SU-DHL-6 (cell line): Measurements from ENCODE around the gene DNASE2B.
A peak's percentile ranks its signal among the peaks of the same experiment; 100 is the strongest.

Experiments
- H2AFZ ChIP-seq: fragments of 200-600 bp; sonication (generic); 2 replicates; pipeline ENCODE4 v1.6.1; 2014; ENCODE audit warnings: low read depth, mild to moderate bottlenecking, moderate library complexity, mixed read lengths, antibody characterized with exemption, low read length; ENCODE audit not compliant: severe bottlenecking
- H3F3A ChIP-seq: fragments of 200-600 bp; shearing (Covaris generic); 2 replicates; pipeline ENCODE4 v1.6.0; 2016; ENCODE audit warnings: antibody characterized with exemption, mild to moderate bottlenecking; ENCODE audit not compliant: insufficient read depth
- H3K27ac ChIP-seq: fragments of 200-600 bp; sonication (generic); 2 replicates; pipeline ENCODE4 v1.5.1; 2016; ENCODE audit warnings: low read depth, mild to moderate bottlenecking, low read length, moderate library complexity, mixed read lengths
- H3K27me3 ChIP-seq: fragments of 200-600 bp; sonication (generic), shearing (Covaris generic); 2 replicates; pipeline ENCODE4 v1.6.0; 2014; ENCODE audit warnings: mild to moderate bottlenecking, low read length
- H3K36me3 ChIP-seq: fragments of 200-600 bp; sonication (generic); 2 replicates; pipeline ENCODE4 v1.6.1; 2014; ENCODE audit warnings: mild to moderate bottlenecking, low read length, mixed read lengths
- H3K4me2 ChIP-seq: fragments of 300-600, 200-600 bp; shearing (Covaris generic), sonication (generic); 2 replicates; pipeline ENCODE4 v1.6.0; 2014; ENCODE audit warnings: low read length, low read depth, mild to moderate bottlenecking; ENCODE audit not compliant: poor library complexity, severe bottlenecking
- H3K4me3 ChIP-seq: fragments of 200-600 bp; sonication (generic); 2 replicates; pipeline ENCODE4 v1.5.1; 2014; ENCODE audit warnings: antibody characterized with exemption, low read length, mild to moderate bottlenecking, mixed read lengths; ENCODE audit not compliant: insufficient read depth, poor library complexity, severe bottlenecking
- H3K79me2 ChIP-seq: fragments of 200-600 bp; sonication (generic); 2 replicates; pipeline ENCODE4 v1.6.1; 2014; ENCODE audit warnings: mild to moderate bottlenecking, low read length, moderate library complexity; ENCODE audit not compliant: insufficient read depth
- H3K9ac ChIP-seq: fragments of 200-600 bp; sonication (generic); 2 replicates; pipeline ENCODE4 v1.7.0; 2014; ENCODE audit warnings: mild to moderate bottlenecking, low read length
- H3K9me2 ChIP-seq: fragments of 200-600 bp; sonication (generic); replicated peaks from 2 replicates; pipeline ENCODE4 v1.6.1; 2014; ENCODE audit warnings: low read length; ENCODE audit not compliant: insufficient read depth
- H3K9me3 ChIP-seq: fragments of 200-600 bp; sonication (generic); 2 replicates; pipeline ENCODE4 v1.6.1; 2014; ENCODE audit warnings: low read length, mixed read lengths; ENCODE audit not compliant: insufficient read depth
- H4K20me1 ChIP-seq: fragments of 200-600 bp; sonication (generic); 2 replicates; pipeline ENCODE4 v1.6.1; 2014; ENCODE audit warnings: low read depth, mild to moderate bottlenecking, antibody characterized with exemption, low read length, moderate library complexity, mixed read lengths
- EZH2phosphoT487 ChIP-seq: fragments of 200-600 bp; sonication (generic), shearing (Covaris generic); conservative IDR thresholded peaks from 2 replicates; pipeline ENCODE4 v1.6.1; 2018; ENCODE audit warnings: mild to moderate bottlenecking, antibody characterized with exemption, low read length, moderate library complexity, mixed read lengths
- TF ChIP-seq, protein P1 (sequence below): fragments of 200-600 bp; sonication (generic); IDR thresholded peaks from one replicate; pipeline ENCODE4 v1.5.1; 2017; ENCODE audit warnings: antibody characterized with exemption, mild to moderate bottlenecking, low read length, moderate library complexity; ENCODE audit not compliant: insufficient read depth, poor library complexity, severe bottlenecking

Gene DNASE2B

DNA sequence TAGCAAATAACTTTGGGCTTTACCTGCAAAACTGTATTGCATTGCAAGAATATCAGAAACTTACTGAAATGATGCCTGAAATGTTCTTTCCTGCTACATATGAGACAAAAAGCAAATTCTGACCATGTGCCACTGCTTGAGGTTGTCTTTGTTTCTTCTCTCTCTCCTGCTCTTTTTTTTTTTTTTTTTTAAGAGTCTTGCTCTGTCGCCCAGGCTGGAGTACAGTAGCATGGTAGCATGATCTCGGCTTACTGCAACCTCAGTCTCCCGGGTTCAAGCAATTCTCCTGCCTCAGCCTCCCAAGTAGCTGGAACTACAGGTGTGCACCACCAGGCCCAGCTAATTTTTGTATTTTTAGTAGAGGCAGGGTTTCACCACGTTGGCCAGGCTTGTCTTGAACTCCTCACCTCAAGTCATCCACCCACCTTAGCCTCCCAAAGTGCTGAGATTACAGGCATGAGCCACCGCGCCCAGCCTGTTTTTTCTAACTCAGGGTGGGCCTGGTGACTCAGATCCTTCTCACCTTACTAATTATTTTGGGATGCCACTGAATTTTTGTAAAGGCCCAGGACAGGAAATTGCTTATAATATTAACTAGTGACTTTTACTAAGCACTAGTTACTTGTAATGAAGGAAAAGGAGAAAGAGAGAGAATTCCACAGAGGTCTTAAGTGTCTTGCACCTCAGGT is 35.9 kb downstream of the DNASE2B start:
- H3K4me3 ChIP-seq: no peak overlapping the region
- H3K4me2 ChIP-seq: peak overlapping the region; percentile 68
- peak overlapping the region; percentile 90 for H2AFZ ChIP-seq
- H3K9me2 ChIP-seq: no peaks in the 10 kb centered on the region
- no peaks in the 10 kb centered on the region for H3K79me2 ChIP-seq
- no peaks in the 10 kb centered on the region; the same call in 1 of the 2 replicates for H3F3A ChIP-seq
- H3K9ac ChIP-seq: no peak overlapping the region
- TF ChIP-seq, protein P1, sequence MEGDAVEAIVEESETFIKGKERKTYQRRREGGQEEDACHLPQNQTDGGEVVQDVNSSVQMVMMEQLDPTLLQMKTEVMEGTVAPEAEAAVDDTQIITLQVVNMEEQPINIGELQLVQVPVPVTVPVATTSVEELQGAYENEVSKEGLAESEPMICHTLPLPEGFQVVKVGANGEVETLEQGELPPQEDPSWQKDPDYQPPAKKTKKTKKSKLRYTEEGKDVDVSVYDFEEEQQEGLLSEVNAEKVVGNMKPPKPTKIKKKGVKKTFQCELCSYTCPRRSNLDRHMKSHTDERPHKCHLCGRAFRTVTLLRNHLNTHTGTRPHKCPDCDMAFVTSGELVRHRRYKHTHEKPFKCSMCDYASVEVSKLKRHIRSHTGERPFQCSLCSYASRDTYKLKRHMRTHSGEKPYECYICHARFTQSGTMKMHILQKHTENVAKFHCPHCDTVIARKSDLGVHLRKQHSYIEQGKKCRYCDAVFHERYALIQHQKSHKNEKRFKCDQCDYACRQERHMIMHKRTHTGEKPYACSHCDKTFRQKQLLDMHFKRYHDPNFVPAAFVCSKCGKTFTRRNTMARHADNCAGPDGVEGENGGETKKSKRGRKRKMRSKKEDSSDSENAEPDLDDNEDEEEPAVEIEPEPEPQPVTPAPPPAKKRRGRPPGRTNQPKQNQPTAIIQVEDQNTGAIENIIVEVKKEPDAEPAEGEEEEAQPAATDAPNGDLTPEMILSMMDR: no peak
- TF ChIP-seq EZH2phosphoT487: no peak
- no peak overlapping the region for H3K27ac ChIP-seq
- H3K9me3 ChIP-seq: no peaks in the 10 kb centered on the region
- H3K27me3 ChIP-seq: no peaks in the 10 kb centered on the region
- H4K20me1 ChIP-seq: no peaks in the 10 kb centered on the region
- no peaks in the 10 kb centered on the region for H3K36me3 ChIP-seq

GRCh38 chr1:84434801-84435549 is 36.7 kb downstream of the DNASE2B start:
- H3K4me2 ChIP-seq: peak overlapping the region; percentile 28
- no peaks in the 10 kb centered on the region for H3K79me2 ChIP-seq
- H3K27me3 ChIP-seq: no peaks in the 10 kb centered on the region
- H3F3A ChIP-seq: no peaks in the 10 kb centered on the region; the same call in 1 of the 2 replicates
- no peak overlapping the region for H3K4me3 ChIP-seq
- H3K9me2 ChIP-seq: no peaks in the 10 kb centered on the region
- H3K9ac ChIP-seq: no peak overlapping the region
- H3K9me3 ChIP-seq: no peaks in the 10 kb centered on the region
- TF ChIP-seq EZH2phosphoT487: no peak
- TF ChIP-seq, protein P1: no peak
- H3K27ac ChIP-seq: no peak overlapping the region
- H3K36me3 ChIP-seq: no peaks in the 10 kb centered on the region
- H2AFZ ChIP-seq: peak overlapping the region; percentile 53
- H4K20me1 ChIP-seq: no peaks in the 10 kb centered on the region

- TF ChIP-seq, protein P1: no peak
- no peak for TF ChIP-seq EZH2phosphoT487
- Histone ChIP-seq H4K20me1 (no peaks in the 10 kb centered on the region), H3K79me2 (no peaks in the 10 kb centered on the region), H3K9ac (peak overlapping the region; percentile 32), H3K27me3 (no peaks in the 10 kb centered on the region), H3K27ac (no peak overlapping the region), H3K4me3 (peak overlapping the region; percentile 29), H3K36me3 (no peaks in the 10 kb centered on the region), H3K9me3 (no peaks in the 10 kb centered on the region), H3K4me2 (peak overlapping the region; percentile 60), H2AFZ (peak overlapping the region; percentile 87), H3K9me2 (no peaks in the 10 kb centered on the region), H3F3A (no peaks in the 10 kb centered on the region; the same call in 1 of the 2 replicates)
These were observed 38.8 kb downstream of the DNASE2B start for GRCh38 chr1:84436876-84437655.
